Fibroblast of pulmonary artery (primary cell): ENCODE data around the gene POLR3F.

Source experiments
- DNase-seq: peaks from one replicate; pipeline ENCODE4 v3.0.0-alpha.2; 2010; ENCODE audit warnings: low read depth
- H3K4me3 ChIP-seq: replicated peaks from 2 replicates; pipeline ENCODE4 v1.5.1; 2011; ENCODE audit warnings: low read depth, mild to moderate bottlenecking, control low read depth, low read length, moderate library complexity
- TF ChIP-seq, protein P1 (sequence below): IDR thresholded peaks from 2 replicates; pipeline ENCODE4 v1.5.1; 2011; ENCODE audit warnings: mild to moderate bottlenecking, control low read depth, low read length, inconsistent platforms; ENCODE audit errors: missing control alignments

Gene POLR3F

DNA sequence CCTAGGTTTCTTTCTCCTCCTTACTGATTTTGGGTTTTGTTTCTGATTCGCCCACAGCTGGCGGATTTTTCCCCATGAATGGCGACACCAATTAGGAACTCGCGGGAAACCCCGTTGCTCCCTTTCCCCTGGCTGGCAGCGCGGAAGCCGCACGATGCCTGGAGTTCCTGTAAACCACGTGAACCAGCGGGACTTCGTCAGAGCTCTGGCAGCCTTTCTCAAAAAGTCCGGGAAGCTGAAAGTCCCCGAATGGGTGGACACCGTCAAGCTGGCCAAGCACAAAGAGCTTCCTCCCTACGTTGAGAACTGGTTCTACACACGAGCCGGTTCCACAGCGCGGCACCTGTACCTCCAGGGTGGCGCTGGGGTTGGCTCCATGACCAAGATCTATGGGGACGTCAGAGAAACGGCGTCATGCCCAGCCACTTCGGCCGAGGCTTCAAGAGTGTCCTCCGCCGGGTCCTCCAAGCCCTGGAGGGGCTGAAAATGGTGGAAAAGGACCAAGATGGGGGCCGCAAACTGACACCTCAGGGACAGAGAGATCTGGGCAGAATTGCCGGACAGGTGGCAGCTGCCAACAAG, 37.4 kb downstream of the POLR3F start:
- peak; percentile 68 for DNase-seq
- peak overlapping the region; percentile 30 for H3K4me3 ChIP-seq
- TF ChIP-seq, protein P1, sequence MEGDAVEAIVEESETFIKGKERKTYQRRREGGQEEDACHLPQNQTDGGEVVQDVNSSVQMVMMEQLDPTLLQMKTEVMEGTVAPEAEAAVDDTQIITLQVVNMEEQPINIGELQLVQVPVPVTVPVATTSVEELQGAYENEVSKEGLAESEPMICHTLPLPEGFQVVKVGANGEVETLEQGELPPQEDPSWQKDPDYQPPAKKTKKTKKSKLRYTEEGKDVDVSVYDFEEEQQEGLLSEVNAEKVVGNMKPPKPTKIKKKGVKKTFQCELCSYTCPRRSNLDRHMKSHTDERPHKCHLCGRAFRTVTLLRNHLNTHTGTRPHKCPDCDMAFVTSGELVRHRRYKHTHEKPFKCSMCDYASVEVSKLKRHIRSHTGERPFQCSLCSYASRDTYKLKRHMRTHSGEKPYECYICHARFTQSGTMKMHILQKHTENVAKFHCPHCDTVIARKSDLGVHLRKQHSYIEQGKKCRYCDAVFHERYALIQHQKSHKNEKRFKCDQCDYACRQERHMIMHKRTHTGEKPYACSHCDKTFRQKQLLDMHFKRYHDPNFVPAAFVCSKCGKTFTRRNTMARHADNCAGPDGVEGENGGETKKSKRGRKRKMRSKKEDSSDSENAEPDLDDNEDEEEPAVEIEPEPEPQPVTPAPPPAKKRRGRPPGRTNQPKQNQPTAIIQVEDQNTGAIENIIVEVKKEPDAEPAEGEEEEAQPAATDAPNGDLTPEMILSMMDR = no peak

DNA sequence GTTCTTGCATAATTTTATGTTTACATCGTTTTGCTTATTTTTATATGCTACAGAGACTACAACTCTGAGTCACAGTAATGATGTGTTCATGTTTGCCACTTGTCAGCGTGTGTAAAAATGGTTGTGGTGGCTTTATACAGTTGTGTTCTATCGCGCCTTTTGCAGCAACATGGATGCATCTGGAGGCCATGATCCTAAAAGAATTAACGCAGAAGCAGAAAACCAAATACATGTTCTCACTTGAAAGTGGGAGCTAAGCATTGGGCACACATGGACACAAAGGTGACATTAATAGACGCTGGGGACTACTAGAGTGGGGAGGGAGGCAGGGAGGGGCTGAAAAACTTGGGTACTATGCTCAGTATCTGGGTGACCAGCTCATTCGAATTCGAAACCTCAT, 39.6 kb downstream of the POLR3F start:
- DNase-seq = no peak
- H3K4me3 ChIP-seq = peak overlapping the region; percentile 93
- TF ChIP-seq, protein P1 = no peak

DNA sequence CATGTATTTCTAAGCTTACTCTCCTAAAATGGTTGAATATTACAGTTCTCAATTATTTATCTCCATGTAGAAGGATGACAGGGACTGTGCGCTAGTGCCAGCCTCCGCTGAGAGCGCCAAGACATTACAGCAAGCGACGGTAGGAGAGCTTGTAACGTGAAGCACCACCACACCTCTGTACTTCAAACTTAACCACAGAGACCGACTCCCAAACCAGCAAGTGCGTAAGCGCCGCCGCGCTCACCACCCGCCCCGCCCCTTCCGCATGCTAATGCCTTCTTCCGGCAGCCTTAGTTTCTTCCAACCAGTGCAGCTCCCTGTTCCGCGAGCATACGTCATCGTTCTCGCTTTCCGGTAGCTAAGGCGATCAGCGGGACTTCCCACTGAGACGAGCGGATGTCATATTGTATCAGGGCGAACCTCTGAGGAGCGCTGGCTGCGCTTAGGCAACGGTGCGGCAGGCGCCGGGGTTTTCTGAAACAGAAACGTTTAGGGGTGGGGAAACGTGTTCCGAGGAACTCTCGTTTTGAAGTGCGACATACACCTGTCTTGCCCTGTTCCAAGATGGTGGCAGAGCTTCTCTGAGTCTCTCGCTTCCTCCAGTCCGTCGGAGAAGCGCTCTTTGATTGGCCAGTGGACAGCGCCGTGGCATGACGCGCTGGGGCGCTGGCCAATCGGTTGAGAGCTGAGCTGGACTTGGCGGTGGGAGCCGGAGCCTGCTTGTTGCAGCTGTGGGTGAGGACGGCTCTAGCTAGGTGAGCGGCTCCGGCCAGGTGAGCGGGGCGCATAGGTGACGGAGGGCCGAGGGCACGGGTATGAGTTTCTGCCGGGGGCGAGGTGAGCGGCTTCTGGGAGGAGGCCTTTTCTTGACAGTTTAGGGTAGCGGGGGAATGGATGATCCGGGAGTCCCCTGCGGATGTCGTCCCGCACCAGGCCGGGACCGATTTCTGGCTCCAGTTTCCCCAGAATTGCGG, 40.3 kb downstream of the POLR3F start, which contains the start of gene SEC23B:
SEC23B (plus strand) TSS at position 723 of the 974 bp plus-strand sequence. CDS start 2,896 bp downstream, outside the sequence.
- TF ChIP-seq, protein P1 = no peak
- DNase-seq = peak; percentile 97
- peak within 1 kb of the TSS; percentile 93 for H3K4me3 ChIP-seq

DNA sequence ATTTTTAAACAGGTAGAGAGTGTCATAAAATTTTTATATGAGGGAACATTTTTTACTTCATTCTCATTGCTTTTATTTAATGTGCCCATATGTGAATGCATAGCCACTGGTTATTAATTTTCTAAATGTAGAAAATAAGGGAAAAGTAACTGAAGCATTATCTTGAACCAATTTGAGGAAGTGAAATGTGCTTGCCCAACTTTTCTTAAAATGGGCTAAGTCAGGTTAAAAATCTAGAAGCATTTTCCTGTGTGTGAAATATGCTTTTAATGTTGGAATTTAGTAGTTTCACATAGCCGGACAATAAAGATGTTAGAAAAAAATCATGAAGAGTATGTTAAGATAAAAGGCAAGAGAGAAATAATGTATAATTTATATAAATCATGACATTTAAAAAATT, 44.4 kb downstream of the POLR3F start:
- TF ChIP-seq, protein P1 = no peak
- H3K4me3 ChIP-seq = no peak overlapping the region
- DNase-seq = no peak

DNA sequence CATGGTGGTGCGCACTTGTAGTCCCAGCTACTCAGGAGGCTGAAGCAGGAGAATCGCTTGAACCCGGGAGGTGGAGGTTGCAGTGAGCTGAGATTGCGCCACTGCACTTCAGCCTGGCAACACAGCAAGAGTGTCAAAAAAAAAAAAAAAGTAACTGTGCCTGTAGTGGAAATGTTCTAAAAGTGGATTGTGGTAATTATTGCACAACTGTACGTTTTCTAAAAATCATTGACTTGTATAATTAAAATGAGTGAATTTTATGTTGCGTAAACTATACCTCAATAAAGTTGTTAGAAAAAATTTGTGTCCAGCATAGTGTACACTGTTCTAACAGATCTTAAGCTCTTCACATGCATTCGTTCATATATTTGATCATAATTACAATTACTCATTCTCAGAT, 46.0 kb downstream of the POLR3F start:
- TF ChIP-seq, protein P1 = no peak
- no peak overlapping the region for H3K4me3 ChIP-seq
- no peak for DNase-seq

DNA sequence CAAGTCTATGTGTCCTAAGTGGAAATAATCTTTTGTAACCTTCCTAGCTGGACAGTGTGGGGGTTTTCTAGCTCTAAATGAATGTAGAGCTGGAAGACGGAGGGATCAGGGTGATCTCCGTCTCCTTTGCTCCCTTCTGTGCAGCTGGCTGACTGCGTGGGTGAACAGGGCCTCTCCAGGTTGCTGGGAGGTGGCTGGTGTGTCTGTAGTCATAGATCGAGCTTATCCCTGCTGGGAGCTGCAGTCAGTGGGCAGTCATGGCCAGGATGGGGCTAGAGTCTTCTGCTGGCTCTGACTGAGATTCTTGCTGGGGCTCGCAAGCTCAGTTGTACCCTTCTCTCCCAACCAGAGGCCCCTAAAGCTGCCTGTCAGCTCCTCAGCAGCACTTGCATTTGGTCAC, 46.9 kb downstream of the POLR3F start:
- no peak overlapping the region for H3K4me3 ChIP-seq
- TF ChIP-seq, protein P1 = no peak
- no peak for DNase-seq
